HG03039 (cell line): ENCODE results near the gene SERTAD2.

Experiments used
- ATAC-seq: cut with Tn5 transposase; IDR thresholded peaks from one replicate; pipeline ENCODE4 v1.9.1; 2021; ENCODE audit warnings: mild to moderate bottlenecking, moderate library complexity; ENCODE audit not compliant: unreplicated experiment

The SERTAD2 gene

DNA sequence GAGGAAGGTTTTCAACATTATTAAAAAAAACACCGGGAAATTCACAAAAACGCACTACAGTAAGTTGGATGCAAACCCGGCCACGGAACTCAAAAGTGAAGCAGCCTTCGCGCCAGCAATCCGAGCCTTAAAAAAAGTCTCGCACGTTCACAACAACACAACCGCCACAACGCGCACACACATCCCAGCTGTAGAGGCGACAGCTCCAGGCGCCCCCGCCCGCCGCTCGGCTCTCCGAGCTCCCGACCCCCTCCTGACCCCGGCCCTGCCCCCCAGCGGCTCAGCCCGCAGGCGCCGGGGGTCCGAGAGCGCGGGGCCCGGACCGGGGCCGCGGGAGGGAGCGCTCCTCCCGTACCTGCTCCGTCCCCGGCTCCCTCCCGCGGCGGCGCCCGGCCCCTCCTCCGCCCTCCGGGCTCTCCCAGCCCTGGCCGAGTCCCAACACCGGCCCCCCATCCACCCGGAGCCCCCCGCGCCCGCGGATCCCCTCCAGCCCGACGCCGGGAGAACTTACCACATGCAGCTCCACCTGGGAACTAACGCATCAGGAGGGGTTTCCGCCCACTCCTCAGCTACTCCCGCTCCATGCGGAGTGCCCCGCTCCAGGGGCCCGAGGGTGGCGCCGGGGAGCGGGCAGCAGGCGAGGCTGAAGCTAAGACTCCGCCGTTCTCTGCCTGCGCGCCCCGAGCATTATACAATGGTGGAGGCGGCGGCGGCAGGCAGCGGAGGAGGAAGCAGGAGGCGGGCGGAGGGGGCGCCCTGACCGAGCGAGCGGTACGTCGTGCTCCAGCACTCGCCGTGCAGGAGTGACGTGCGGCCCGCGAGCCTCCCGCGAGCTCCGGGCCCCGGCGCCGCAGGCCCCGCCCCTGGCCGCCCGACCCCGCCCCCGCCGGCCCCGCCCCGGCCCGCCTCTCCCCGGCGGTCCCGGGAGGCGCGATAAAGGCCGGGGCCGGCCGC is at the start of gene SERTAD2:
SERTAD2 (minus strand) TSS at position 805 of the 954 bp plus-strand sequence. CDS start 17,042 bp downstream, outside the sequence.
- peak; percentile 71 for ATAC-seq

DNA sequence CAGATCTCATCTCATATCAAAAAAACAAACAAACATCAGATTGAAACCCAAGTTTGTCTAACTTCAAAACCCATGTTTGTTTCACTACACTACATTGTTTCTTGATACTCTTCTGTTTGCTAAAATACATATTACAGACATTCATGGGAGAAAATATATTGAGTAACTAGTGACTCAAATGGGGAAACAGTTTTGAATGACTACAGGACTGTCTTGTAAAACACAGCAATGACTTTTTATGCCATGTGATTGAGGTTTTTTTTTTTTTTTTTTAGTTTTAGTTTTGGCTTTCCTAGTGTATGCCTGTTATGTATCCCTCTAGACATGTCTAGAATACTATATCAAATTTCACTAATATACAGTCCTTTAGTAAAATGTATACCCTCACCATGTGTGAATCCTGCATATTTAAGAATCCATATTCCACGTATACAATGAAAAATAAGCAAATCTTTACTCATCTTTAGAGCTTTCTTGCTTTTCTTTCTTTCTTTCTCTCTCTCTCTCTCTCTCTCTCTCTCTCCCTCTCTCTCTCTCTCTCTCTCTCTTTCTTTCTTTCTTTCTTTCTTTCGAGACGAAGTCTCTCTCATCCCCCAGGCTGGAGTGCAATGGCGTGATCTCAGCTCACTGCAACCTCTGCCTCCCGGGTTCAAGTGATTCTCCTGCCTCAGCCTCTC is 46.6 kb upstream of the SERTAD2 start:
- no peak for ATAC-seq

DNA sequence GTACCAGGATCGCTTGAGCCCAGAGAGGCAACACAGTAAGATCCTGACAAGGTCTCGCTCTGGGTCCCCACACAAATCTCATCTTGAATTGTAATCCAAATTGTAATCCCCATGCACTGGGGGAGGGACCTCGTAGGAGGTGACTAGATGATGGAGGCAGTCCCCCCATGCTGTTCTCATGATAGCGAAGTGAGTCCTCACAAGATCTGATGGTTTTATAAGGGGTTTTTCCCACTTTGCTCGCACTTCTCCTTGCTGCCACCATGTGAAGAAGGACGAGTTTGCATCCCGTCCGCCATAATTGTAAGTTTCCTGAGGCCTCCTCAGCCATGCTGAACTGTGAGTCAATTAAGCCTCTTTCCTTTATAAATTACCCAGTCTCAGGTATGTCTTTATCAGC is 46.0 kb upstream of the SERTAD2 start:
- no peak for ATAC-seq

GRCh38 chr2:64698668-64699444 is 45.1 kb upstream of the SERTAD2 start:
- ATAC-seq = peak; percentile 84

DNA sequence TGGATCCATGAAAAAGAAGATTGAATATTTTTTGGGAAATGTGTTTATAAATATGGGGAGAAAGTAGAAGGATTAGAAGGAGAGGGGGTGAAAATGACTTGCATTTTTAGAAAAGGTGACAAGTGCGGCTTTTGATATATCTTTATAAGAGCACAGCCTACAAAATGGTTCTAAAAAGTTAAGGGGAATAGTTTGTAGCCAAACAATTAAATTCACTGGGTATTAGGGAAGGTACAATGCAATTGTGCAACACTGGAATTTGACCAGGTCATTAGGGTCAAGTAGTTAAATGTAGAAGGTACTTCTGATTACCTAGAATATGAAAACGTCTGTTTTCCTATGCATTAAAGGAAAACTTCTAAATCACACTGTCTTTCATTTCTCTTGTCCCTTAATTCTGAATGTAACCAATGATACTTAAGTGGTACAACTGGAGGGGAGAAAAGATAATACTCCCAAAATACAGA is 44.5 kb upstream of the SERTAD2 start:
- ATAC-seq = no peak

DNA sequence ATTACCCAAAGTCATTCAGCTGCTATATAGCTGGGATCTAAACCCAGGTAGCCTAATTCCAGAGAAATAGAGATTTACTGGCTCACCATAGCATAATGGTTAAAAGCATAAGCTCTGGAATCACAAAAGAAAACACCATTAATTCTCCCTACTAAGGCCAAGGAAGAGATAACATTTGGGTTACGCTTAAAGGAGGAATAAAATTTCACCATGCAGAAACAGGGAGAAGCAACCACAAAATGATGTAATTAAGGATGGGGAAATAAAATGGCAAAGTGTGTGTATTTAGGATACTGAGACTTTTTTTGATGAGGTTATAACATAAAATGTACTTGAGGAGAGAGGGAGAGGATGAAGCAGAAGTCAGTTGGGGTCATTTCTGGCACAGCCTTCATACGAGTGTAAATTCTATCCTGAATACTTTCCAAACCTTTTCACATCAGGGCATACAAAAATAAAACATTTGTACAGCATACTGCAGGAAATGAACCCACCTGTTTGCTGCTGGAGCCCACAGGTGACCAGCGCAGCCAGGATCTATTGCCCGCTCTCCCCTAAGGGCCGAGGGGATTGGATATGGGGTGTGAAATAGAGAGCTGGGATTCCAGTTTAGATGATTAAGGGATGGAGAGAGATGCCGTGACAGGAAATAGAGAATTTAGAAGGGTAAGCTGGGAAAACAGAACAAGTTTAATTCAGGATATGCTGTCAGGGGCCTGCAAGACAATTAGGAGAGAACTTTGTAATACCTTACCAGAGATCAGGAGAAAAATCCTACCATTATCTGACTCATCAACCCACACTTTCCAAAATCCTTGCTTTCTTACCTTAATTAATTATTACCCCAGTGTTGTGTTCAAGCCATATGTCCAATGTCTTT is 43.8 kb upstream of the SERTAD2 start:
- no peak for ATAC-seq

GRCh38 chr2:64696636-64697035 is 42.9 kb upstream of the SERTAD2 start:
- ATAC-seq = no peak

DNA sequence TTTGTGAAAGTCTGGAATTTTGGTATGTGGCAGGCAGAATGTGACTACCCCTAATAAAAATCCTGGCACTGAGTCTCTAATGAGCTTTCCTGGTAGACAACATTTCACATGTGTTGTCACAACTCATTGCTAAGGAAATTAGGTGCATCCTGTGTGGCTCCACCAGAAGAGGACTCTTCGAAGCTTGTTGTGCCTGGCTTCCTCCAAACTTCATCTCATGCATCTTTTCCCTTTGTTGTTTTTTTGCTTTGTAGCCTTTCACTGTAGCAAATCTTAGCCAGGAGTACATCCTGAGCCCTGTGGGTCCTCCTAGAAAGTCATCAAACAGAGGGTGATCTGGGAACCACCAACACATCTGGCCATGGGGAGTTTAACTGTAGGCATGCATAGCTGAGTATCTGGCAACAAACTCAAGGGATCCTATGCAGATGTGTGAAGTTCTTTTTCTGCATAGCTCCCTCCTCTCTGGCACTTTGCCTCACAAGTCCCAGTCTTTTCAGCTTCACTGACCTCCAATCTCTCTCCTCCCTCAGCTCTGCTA is 42.1 kb upstream of the SERTAD2 start:
- no peak for ATAC-seq

DNA sequence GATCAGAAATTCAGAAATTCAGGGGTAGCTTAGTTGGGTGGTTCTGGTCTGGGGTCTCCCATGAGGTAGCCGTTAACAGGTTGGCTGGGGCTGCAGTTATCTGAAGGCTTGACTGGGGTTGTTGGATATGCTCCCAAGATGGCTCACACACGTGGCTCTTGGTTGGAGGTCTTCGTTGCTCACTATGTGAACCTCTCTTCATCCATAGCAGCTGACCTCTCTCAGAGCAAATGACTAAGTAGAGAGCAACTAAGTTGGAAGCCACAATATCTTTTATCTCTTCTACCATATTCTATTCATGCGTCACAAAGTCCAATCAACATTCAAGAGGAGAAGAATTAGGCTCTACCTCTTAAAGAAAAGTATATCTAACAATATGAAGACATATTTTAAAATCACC is 38.7 kb upstream of the SERTAD2 start:
- no peak for ATAC-seq

DNA sequence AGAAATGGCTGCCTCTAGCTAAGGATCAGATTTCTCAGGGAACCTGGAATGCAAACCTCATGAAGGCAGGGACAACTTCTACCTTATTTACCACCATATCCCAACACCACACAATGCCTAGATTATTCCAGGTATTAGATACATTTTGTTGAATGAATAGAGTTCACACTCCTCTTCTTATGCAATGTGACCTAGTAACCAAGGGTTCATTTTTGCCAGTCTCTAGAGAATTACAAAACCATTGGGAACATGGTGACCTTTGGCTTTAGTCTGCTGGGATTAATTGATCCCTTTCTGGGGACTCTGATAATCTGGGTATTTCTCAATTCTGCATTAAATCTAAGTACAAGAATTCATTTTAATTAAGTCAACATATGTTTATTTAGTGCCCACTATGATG is 35.2 kb upstream of the SERTAD2 start:
- no peak for ATAC-seq

GRCh38 chr2:64686283-64686956 is 32.7 kb upstream of the SERTAD2 start:
- ATAC-seq = no peak

GRCh38 chr2:64685430-64685829 is 31.7 kb upstream of the SERTAD2 start:
- no peak for ATAC-seq

DNA sequence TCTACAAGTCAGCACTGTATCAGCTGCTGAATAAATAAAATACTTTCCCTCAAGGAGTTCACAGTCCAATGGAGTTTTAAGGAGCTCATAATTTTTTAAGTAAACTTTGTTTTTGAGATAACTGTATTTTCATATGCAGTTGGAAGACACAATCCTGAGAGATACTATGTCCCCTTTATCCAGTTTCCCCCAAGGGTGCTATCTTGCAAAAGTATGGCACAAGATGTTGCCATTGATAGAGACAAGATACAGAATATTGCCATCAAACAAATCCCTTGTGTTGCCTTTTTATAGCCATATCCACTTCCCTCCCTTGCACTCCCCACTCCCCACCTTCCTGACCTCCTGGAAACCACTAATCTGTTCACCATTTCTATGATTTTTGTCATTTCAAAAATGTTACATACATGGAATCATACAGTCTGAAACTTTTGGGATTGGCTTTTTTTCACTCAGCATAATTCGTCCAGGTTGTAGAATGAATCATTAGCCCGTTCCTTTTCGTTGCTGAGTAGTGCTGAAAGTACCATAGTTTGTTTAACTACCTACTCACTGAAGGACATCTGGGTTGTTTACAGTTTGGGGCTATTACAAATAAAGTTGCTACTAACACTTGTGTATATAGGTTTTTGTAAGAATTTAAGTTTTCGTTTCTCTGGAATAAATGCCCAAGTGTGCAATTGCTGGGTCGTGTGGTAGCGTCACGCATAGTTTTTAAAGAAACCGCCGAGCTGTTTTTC is 30.2 kb upstream of the SERTAD2 start:
- no peak for ATAC-seq

DNA sequence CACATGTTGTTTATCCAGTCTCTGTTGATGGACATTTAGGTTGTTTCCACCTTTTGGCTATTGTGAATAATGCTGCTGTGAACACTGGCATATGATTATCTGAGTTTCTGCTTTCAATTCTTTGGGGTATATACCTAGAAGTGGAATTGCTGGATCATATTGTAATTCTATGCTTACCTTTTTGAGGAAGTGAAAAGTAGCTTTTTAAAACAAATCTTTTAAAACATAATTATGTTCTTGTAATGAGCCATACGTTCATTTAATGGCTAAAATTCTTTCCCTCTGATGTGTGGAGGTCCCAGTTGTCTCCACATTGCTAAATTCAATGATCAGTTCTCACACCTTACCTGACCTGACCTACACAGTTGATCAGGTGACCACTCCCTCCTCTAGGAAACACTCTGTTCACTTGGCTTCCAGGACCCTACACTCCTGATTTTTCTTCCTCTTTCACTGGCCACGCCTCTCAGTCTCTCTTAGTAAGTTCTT is 27.8 kb upstream of the SERTAD2 start:
- no peak for ATAC-seq

- ATAC-seq = no peak
Measured at GRCh38 chr2:64679673-64680425, 26.1 kb upstream of the SERTAD2 start.

GRCh38 chr2:64678771-64679590 is 25.3 kb upstream of the SERTAD2 start:
- ATAC-seq = no peak

GRCh38 chr2:64677530-64677929 is 23.8 kb upstream of the SERTAD2 start:
- no peak for ATAC-seq
